Measurements from ENCODE around the gene ADGRB3. TPM values are rescaled to one million over a fixed set of nuclear protein-coding genes. Genes with fewer than 3 reads are reported as not detected.

Gene ADGRB3
- total RNA-seq, 3 donors from 2014 or later = 1.1 to 2.3 (median 1.2) TPM

DNA sequence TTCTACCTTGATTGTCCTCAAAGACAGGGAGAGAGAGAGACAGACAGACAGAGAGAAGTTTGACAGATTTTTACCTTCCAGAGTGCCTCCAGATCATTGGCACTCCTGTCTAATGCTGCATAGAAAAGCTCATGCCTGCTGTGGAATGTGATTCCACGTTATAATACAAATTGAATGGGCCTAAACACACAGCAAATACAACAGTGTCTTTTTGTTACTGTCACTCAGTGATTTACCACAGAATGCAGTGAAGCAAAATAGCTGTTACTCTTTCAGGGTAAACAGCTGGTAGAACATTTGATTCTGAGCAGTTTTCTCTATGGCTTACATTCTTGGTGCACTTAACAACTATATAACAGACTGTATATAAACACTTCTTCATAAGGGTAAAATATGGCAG is 603.0 kb downstream of the ADGRB3 start:
- TF ChIP-seq, protein P1, sequence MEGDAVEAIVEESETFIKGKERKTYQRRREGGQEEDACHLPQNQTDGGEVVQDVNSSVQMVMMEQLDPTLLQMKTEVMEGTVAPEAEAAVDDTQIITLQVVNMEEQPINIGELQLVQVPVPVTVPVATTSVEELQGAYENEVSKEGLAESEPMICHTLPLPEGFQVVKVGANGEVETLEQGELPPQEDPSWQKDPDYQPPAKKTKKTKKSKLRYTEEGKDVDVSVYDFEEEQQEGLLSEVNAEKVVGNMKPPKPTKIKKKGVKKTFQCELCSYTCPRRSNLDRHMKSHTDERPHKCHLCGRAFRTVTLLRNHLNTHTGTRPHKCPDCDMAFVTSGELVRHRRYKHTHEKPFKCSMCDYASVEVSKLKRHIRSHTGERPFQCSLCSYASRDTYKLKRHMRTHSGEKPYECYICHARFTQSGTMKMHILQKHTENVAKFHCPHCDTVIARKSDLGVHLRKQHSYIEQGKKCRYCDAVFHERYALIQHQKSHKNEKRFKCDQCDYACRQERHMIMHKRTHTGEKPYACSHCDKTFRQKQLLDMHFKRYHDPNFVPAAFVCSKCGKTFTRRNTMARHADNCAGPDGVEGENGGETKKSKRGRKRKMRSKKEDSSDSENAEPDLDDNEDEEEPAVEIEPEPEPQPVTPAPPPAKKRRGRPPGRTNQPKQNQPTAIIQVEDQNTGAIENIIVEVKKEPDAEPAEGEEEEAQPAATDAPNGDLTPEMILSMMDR (IDR thresholded peaks at IDR 0.05) = no peak
- TF ChIP-seq POLR2A (IDR thresholded peaks at IDR 0.05) (no peak), POLR2AphosphoS5 (IDR thresholded peaks at IDR 0.05) (no peak)
- intact Hi-C loops (cut with DNase I; ENCODE audit: low total_unique reads) = loop anchor here (10.0 kb wide), 1 partner anchor 1543 kb away; no protein-coding TSS in a partner anchor
- no peaks in the 10 kb centered on the region for H3K9me3 ChIP-seq

DNA sequence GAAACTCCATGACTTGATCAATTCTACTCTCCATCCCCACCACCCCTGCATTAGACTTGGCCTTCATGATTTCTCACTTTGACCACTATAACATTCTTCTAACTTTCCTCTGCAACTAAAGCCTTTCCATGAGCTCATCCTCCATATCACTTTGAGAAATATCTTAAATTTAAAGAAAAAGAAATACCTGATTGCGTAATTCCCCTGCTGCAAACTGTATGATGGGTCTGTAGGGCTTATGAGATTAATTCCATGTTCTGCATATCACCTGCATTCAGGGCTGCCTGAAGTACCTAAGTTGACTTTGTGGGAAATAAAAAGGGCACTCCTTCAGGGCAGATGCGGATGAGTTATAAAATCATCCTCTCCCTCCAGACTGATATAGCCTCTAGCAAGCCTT is 611.9 kb downstream of the ADGRB3 start:
- Histone ChIP-seq H3K4me1 (no peaks in the 10 kb centered on the region), H3K27me3 (no peaks in the 10 kb centered on the region), H3K27ac (no peak overlapping the region), H3K9me3 (no peaks in the 10 kb centered on the region), H3K4me3 (no peak overlapping the region), H3K36me3 (no peaks in the 10 kb centered on the region)
- DNase-seq (ENCODE audit: low spot score in 2 of 2) = no peak
- intact Hi-C loops (cut with DNase I; ENCODE audit: low total_unique reads) = no loop called here
- TF ChIP-seq POLR2AphosphoS5 (IDR thresholded peaks at IDR 0.05) = no peak
- TF ChIP-seq POLR2A (IDR thresholded peaks at IDR 0.05) = no peak
- TF ChIP-seq, protein P1 (IDR thresholded peaks at IDR 0.05) = no peak

More for the DNA sequence above, 603.0 kb downstream of the ADGRB3 start:
- Histone ChIP-seq H3K4me3 (no peak overlapping the region), H3K36me3 (no peaks in the 10 kb centered on the region), H3K4me1 (no peaks in the 10 kb centered on the region), H3K27me3 (no peaks in the 10 kb centered on the region), H3K27ac (no peak overlapping the region)
- no peak for DNase-seq (ENCODE audit: low spot score in 2 of 2)

- TF ChIP-seq POLR2AphosphoS5 (IDR thresholded peaks at IDR 0.05) = no peak
- TF ChIP-seq, protein P1 (IDR thresholded peaks at IDR 0.05) = no peak
- TF ChIP-seq POLR2A (IDR thresholded peaks at IDR 0.05) = no peak
- no peaks in the 10 kb centered on the region for H3K27me3 ChIP-seq
- no peak overlapping the region for H3K4me3 ChIP-seq
- H3K27ac ChIP-seq = no peak overlapping the region
- DNase-seq (ENCODE audit: low spot score in 2 of 2) = no peak
- no peaks in the 10 kb centered on the region for H3K9me3 ChIP-seq
- H3K36me3 ChIP-seq = no peaks in the 10 kb centered on the region
- intact Hi-C loops (cut with DNase I; ENCODE audit: low total_unique reads) = no loop called here
- no peaks in the 10 kb centered on the region for H3K4me1 ChIP-seq
Observed at GRCh38 chr6:69261010-69261409, 625.9 kb downstream of the ADGRB3 start.

GRCh38 chr6:69263297-69263696 is 628.2 kb downstream of the ADGRB3 start:
- TF ChIP-seq POLR2A (IDR thresholded peaks at IDR 0.05) (no peak), POLR2AphosphoS5 (IDR thresholded peaks at IDR 0.05) (no peak)
- TF ChIP-seq, protein P1 (IDR thresholded peaks at IDR 0.05) = no peak
- Histone ChIP-seq H3K4me1 (no peaks in the 10 kb centered on the region), H3K4me3 (no peak overlapping the region), H3K9me3 (no peaks in the 10 kb centered on the region), H3K27ac (no peak overlapping the region), H3K36me3 (no peaks in the 10 kb centered on the region), H3K27me3 (no peaks in the 10 kb centered on the region)
- no peak for DNase-seq (ENCODE audit: low spot score in 2 of 2)
- intact Hi-C loops (cut with DNase I; ENCODE audit: low total_unique reads) = no loop called here

- H3K4me1 ChIP-seq = no peaks in the 10 kb centered on the region
- H3K27ac ChIP-seq = no peak overlapping the region
- no peak overlapping the region for H3K4me3 ChIP-seq
- no peak for DNase-seq (ENCODE audit: low spot score in 2 of 2)
- TF ChIP-seq POLR2AphosphoS5 (IDR thresholded peaks at IDR 0.05) (no peak), POLR2A (IDR thresholded peaks at IDR 0.05) (no peak)
- TF ChIP-seq, protein P1 (IDR thresholded peaks at IDR 0.05) = no peak
- intact Hi-C loops (cut with DNase I; ENCODE audit: low total_unique reads) = no loop called here
- no peaks in the 10 kb centered on the region for H3K9me3 ChIP-seq
- H3K36me3 ChIP-seq = no peaks in the 10 kb centered on the region
- no peaks in the 10 kb centered on the region for H3K27me3 ChIP-seq
Observed at GRCh38 chr6:69265090-69265489, 630.0 kb downstream of the ADGRB3 start.

Data from breast epithelium (tissue), 4 donors.